Naive thymus-derived CD4-positive, alpha-beta T cell (primary cell): Measurements from ENCODE around the gene PANK2. TPM values are rescaled to one million over a fixed set of nuclear protein-coding genes. Genes with fewer than 3 reads are reported as not detected.

ENCODE experiments used
- ATAC-seq: fragments of 150-1000 bp; cut with Tn5 transposase; 2 replicates; pipeline ENCODE4 v1.10.0; 2021; ENCODE audit warnings: mild to moderate bottlenecking, moderate library complexity
- CTCF ChIA-PET: fragments of 350-600 bp; sonication (Branson Sonifier 250); formaldehyde crosslinking; loops from one replicate; lab custom pipeline; 2021; ENCODE audit warnings: antibody characterized with exemption; lab: Charles Lee
- POLR2A ChIA-PET: fragments of 350-600 bp; sonication (Branson Sonifier 250); formaldehyde crosslinking; loops from one replicate; lab custom pipeline; 2021; ENCODE audit warnings: antibody characterized with exemption, inconsistent platforms; lab: Charles Lee
- DNase-seq, 9 donors: peaks; one replicate each; pipeline versions ENCODE4 v3.0.0 to v3.0.0-alpha.2; 2020 to 2022; ENCODE audit warnings: mixed read lengths in 1 of 9
- H3K27ac ChIP-seq: one replicate; pipeline ENCODE4 v1.7.0; 2013; ENCODE audit warnings: mild to moderate bottlenecking, low read depth, low read length, moderate library complexity
- H3K27me3 ChIP-seq, 2 donors: one replicate each; pipeline ENCODE4 v1.7.0; 2013; ENCODE audit warnings: low read length in 2 of 2, mild to moderate bottlenecking in 2 of 2, moderate library complexity in 2 of 2; ENCODE audit not compliant: control insufficient read depth in 2 of 2, insufficient read depth in 2 of 2
- H3K36me3 ChIP-seq, 3 experiments: 1 replicate in 2 of 3; 2 replicates in 1 of 3; pipeline ENCODE4 v1.7.0; 2013; ENCODE audit warnings: low read length in 3 of 3, mild to moderate bottlenecking in 3 of 3, moderate library complexity in 1 of 3; ENCODE audit not compliant: insufficient read depth in 3 of 3, control insufficient read depth in 2 of 3
- H3K4me1 ChIP-seq, 2 donors: one replicate each; pipeline ENCODE4 v1.7.0; 2013; ENCODE audit warnings: low read length in 2 of 2, mild to moderate bottlenecking in 2 of 2, moderate library complexity in 1 of 2; ENCODE audit not compliant: control insufficient read depth in 2 of 2, insufficient read depth in 2 of 2
- H3K4me3 ChIP-seq: 2 replicates; pipeline ENCODE4 v1.7.0; 2013; ENCODE audit warnings: mild to moderate bottlenecking, low read length
- H3K9me3 ChIP-seq, 3 experiments: 1 replicate in 2 of 3; 2 replicates in 1 of 3; pipeline ENCODE4 v1.7.0; 2013; ENCODE audit warnings: low read length in 3 of 3; ENCODE audit not compliant: control insufficient read depth in 2 of 3
- H3K27ac Mint-ChIP-seq, 9 donors: one replicate each; pipeline ENCODE4 v1.8.0; 2020 to 2022; ENCODE audit warnings: mixed read lengths in 9 of 9, mild to moderate bottlenecking in 8 of 9, moderate library complexity in 5 of 9, inconsistent platforms in 2 of 9
- H3K27me3 Mint-ChIP-seq, 5 donors: one replicate each; pipeline ENCODE4 v1.8.0; 2021 to 2022; ENCODE audit warnings: mixed read lengths in 5 of 5, mild to moderate bottlenecking in 1 of 5
- H3K36me3 Mint-ChIP-seq, 5 donors: one replicate each; pipeline ENCODE4 v1.8.0; 2020 to 2022; ENCODE audit warnings: mixed read lengths in 5 of 5, mild to moderate bottlenecking in 3 of 5, inconsistent platforms in 1 of 5
- H3K4me1 Mint-ChIP-seq, 7 donors: one replicate each; pipeline ENCODE4 v1.8.0; 2020 to 2022; ENCODE audit warnings: mixed read lengths in 7 of 7, mild to moderate bottlenecking in 3 of 7, inconsistent platforms in 1 of 7
- H3K4me3 Mint-ChIP-seq, 10 donors: one replicate each; pipeline ENCODE4 v1.8.0; 2020 to 2022; ENCODE audit warnings: mild to moderate bottlenecking in 10 of 10, mixed read lengths in 10 of 10, moderate library complexity in 6 of 10, inconsistent platforms in 2 of 10
- H3K9me3 Mint-ChIP-seq, 11 donors: one replicate each; pipeline ENCODE4 v1.8.0; 2020 to 2022; ENCODE audit warnings: mixed read lengths in 11 of 11, mild to moderate bottlenecking in 4 of 11, inconsistent platforms in 1 of 11, moderate library complexity in 1 of 11
- intact Hi-C, 2 donors: fragments of 100-400 bp; cut with micrococcal nuclease; formaldehyde crosslinking; loops; one replicate each; pipeline ENCODE4 v1.15.1; 2023
- polyA plus RNA-seq, 2 donors: library from polyadenylated mRNA; unstranded; fragments of 300-500 nt; fragmentation: Illumina TruSeq; gene quantifications; one replicate each; pipeline ENCODE4 v1.2.3, GENCODE V29; 2021
- total RNA-seq, 6 experiments: library from RNA in 5 of 6; stranded (reverse) in 5 of 6; gene quantifications; 1 replicate in 5 of 6; 2 replicates in 1 of 6; pipeline ENCODE4 v1.2.3 and lab custom pipeline; 2021 to 2026

Gene PANK2
- total and polyA plus RNA-seq, 7 experiments from 2014 or later: 39.0 to 69.7 (median 46.9) TPM

DNA sequence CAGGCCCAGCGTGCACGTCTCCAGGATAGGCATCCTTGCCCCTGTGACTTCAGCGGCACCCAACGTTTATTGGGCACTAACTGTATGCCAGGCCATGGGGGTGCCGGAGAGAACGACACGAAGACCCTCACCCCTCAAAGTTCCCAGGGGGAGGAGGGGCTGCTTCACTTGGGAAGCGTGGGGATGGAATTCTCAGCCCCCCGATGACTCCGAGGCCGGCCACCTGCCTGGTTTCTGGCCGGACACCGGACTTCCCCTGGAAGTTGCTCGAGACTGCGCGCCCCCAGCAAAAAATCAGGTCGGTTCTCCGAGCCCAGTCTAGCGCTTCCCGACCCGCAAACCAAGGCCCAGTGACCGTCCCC lies 42.8 kb upstream of the PANK2 start:
- peaks cover 16 to 30% (median 27%) of the 10 kb centered on the region in 7 donors for H3K4me1 Mint-ChIP-seq
- no peaks in the 10 kb centered on the region for H3K27me3 Mint-ChIP-seq
- peak overlapping the region; percentile 85 to 93 (median 90) for H3K4me3 Mint-ChIP-seq
- H3K27ac Mint-ChIP-seq: peak overlapping the region; percentile 59 to 94 (median 86)
- DNase-seq: peak in 2 of 9 donors; percentile 7 to 21
- POLR2A ChIA-PET: interaction anchor here (0.9 to 1.4 kb wide), 2 partner anchors 9 to 20 kb away, joined by 4 to 8 read pairs; no protein-coding TSS in a partner anchor
- H3K27me3 ChIP-seq: no peaks in the 10 kb centered on the region
- peaks cover 0 to 9% (median 0%) of the 10 kb centered on the region in 3 experiments for H3K36me3 ChIP-seq
- intact Hi-C loops: loop anchor here (1.0 to 5.0 kb wide), 10 partner anchors 26 to 169 kb away; partner anchors contain the start of genes ADISSP (in 2 of the 2), AP5S1 (in 2 of the 2), CENPB (in 2 of the 2) and PANK2 (in 2 of the 2)
- H3K9me3 Mint-ChIP-seq: no peaks in the 10 kb centered on the region
- peak overlapping the region; percentile 96 for H3K27ac ChIP-seq
- CTCF ChIA-PET: no interaction called here
- H3K4me1 ChIP-seq: peaks cover 0 to 10% of the 10 kb centered on the region in 2 donors
- H3K4me3 ChIP-seq: peak overlapping the region; percentile 86
- ATAC-seq: no peak
- H3K9me3 ChIP-seq: no peaks in the 10 kb centered on the region
- H3K36me3 Mint-ChIP-seq: peaks cover 0 to 6% (median 0%) of the 10 kb centered on the region in 5 donors

GRCh38 chr20:3846740-3847428 lies 42.3 kb upstream of the PANK2 start, which contains the start of gene MAVS:
MAVS (plus strand) TSS chr20:3846834; CDS start chr20:3854625, 7,791 bp downstream.
- ChIA-PET POLR2A (interaction anchor here (1.0 to 1.1 kb wide), 3 partner anchors 11 to 60 kb away, joined by 3 read pairs; partner anchors contain the start of gene CENPB), CTCF (no interaction called here)
- peaks cover 16 to 30% (median 27%) of the 10 kb centered on the region in 7 donors for H3K4me1 Mint-ChIP-seq
- no peaks in the 10 kb centered on the region for H3K27me3 Mint-ChIP-seq
- Histone ChIP-seq H3K27ac (peak within 1 kb of the TSS; percentile 96), H3K36me3 (peaks cover 0 to 9% (median 0%) of the 10 kb centered on the region in 3 experiments), H3K27me3 (no peaks in the 10 kb centered on the region), H3K4me1 (peaks cover 0 to 10% of the 10 kb centered on the region in 2 donors), H3K9me3 (no peaks in the 10 kb centered on the region), H3K4me3 (peak within 1 kb of the TSS; percentile 86)
- peaks cover 0 to 6% (median 0%) of the 10 kb centered on the region in 5 donors for H3K36me3 Mint-ChIP-seq
- ATAC-seq (peak; percentile 100), DNase-seq (peak; percentile 76 to 93 (median 82))
- H3K9me3 Mint-ChIP-seq: no peaks in the 10 kb centered on the region
- H3K27ac Mint-ChIP-seq: peak within 1 kb of the TSS; percentile 59 to 95 (median 90)
- H3K4me3 Mint-ChIP-seq: peak within 1 kb of the TSS; percentile 85 to 93 (median 90)
- intact Hi-C loops: loop anchor here (1.0 to 5.0 kb wide), 10 partner anchors 27 to 168 kb away; partner anchors contain the start of genes ADISSP (in 2 of the 2), AP5S1 (in 2 of the 2), CENPB (in 2 of the 2) and PANK2 (in 2 of the 2)

- no peaks in the 10 kb centered on the region for H3K27me3 Mint-ChIP-seq
- H3K4me1 ChIP-seq: peaks cover 0 to 10% of the 10 kb centered on the region in 2 donors
- H3K36me3 ChIP-seq: peaks cover 0 to 9% (median 0%) of the 10 kb centered on the region in 3 experiments
- peak overlapping the region; percentile 59 to 95 (median 90) for H3K27ac Mint-ChIP-seq
- ChIA-PET CTCF (no interaction called here), POLR2A (interaction anchor here (1.0 to 1.1 kb wide), 3 partner anchors 12 to 61 kb away, joined by 3 read pairs; partner anchors contain the start of gene CENPB)
- H3K9me3 Mint-ChIP-seq: no peaks in the 10 kb centered on the region
- H3K27ac ChIP-seq: peak overlapping the region; percentile 96
- intact Hi-C loops: loop anchor here (2.0 to 5.0 kb wide), 4 partner anchors 40 to 95 kb away; partner anchors contain the start of genes ADISSP (in 1 of the 2), CENPB (in 1 of the 2) and PANK2 (in 1 of the 2)
- no peaks in the 10 kb centered on the region for H3K9me3 ChIP-seq
- H3K27me3 ChIP-seq: no peaks in the 10 kb centered on the region
- H3K4me3 Mint-ChIP-seq: peak overlapping the region; percentile 85 to 93 (median 90)
- ATAC-seq (no peak), DNase-seq (no peak)
- peak overlapping the region; percentile 86 for H3K4me3 ChIP-seq
- H3K4me1 Mint-ChIP-seq: peaks cover 16 to 30% (median 27%) of the 10 kb centered on the region in 7 donors
- peaks cover 0 to 6% (median 0%) of the 10 kb centered on the region in 5 donors for H3K36me3 Mint-ChIP-seq
Measured at GRCh38 chr20:3847429-3847940, 41.7 kb upstream of the PANK2 start.

DNA sequence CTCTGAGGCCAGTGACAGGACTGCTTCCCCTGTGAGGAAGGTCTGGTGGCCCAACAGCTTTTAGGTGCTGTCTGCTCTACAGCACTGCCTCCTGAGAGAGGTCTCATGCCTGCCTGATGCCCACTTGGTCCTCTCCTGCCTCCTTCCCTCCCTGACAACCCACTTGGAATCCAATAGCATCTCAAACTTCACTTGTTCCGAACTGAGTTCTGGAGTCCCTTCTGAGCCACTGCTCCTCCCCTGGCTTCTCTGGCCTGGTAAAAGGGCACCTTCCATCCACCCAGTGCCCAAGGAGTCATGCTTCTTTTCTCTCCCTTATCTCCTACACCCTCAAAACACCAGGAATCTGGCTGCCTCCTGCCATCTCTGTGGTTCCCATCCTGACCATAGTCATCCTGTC lies 40.6 kb upstream of the PANK2 start:
- peaks cover 0 to 6% (median 0%) of the 10 kb centered on the region in 5 donors for H3K36me3 Mint-ChIP-seq
- H3K27ac Mint-ChIP-seq: peak overlapping the region; percentile 59 to 95 (median 89)
- Histone ChIP-seq H3K4me1 (peaks cover 0 to 10% of the 10 kb centered on the region in 2 donors), H3K27me3 (no peaks in the 10 kb centered on the region), H3K4me3 (no peak overlapping the region), H3K36me3 (peaks cover 0 to 9% (median 0%) of the 10 kb centered on the region in 3 experiments), H3K9me3 (no peaks in the 10 kb centered on the region), H3K27ac (no peak overlapping the region)
- no peak for ATAC-seq
- ChIA-PET CTCF (no interaction called here), POLR2A (interaction anchor here (1.0 kb wide), 1 partner anchor 9 kb away, joined by 5 read pairs; no protein-coding TSS in a partner anchor)
- H3K4me3 Mint-ChIP-seq: peak overlapping the region; percentile 85 to 93 (median 90)
- intact Hi-C loops: loop anchor here in 1 of 2 donors (5.0 kb wide), 2 partner anchors 39 to 81 kb away; partner anchors contain the start of genes ADISSP and PANK2
- DNase-seq: no peak
- no peaks in the 10 kb centered on the region for H3K9me3 Mint-ChIP-seq
- no peaks in the 10 kb centered on the region for H3K27me3 Mint-ChIP-seq
- H3K4me1 Mint-ChIP-seq: peaks cover 16 to 30% (median 27%) of the 10 kb centered on the region in 7 donors

DNA sequence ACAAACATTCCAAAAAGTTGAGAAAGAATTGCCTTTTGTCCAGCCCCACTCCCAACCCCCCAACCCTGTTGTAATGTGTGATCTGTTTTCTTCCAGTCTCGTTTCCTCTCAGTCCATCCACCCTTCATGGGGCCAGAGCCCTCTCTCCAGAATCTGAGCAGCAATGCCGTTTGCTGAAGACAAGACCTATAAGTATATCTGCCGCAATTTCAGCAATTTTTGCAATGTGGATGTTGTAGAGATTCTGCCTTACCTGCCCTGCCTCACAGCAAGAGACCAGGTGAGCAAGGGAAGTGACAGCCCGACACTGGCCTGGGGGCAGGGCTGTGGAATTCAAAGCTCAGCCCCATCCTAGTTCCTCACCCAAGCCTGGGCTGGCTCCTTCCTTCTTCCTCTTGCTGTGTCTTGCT lies 34.7 kb upstream of the PANK2 start:
- no peak overlapping the region for H3K4me3 Mint-ChIP-seq
- no peaks in the 10 kb centered on the region for H3K27me3 Mint-ChIP-seq
- H3K36me3 ChIP-seq: peaks cover 3 to 38% (median 9%) of the 10 kb centered on the region in 3 experiments
- intact Hi-C loops: no loop called here
- peaks cover 0 to 3% of the 10 kb centered on the region in 2 donors for H3K4me1 ChIP-seq
- H3K36me3 Mint-ChIP-seq: peaks cover 4 to 20% (median 14%) of the 10 kb centered on the region in 5 donors
- CTCF ChIA-PET: interaction anchor here (0.6 to 2.7 kb wide), 11 partner anchors 8 to 166 kb away, joined by 3 to 16 read pairs (median 4); partner anchors contain the start of genes ADISSP and AP5S1
- no peaks in the 10 kb centered on the region for H3K9me3 Mint-ChIP-seq
- H3K9me3 ChIP-seq: no peaks in the 10 kb centered on the region
- no peak for DNase-seq
- POLR2A ChIA-PET: interaction anchor here (0.6 to 1.6 kb wide), 9 partner anchors 9 to 102 kb away, joined by 3 to 8 read pairs (median 3); partner anchors contain the start of genes ADISSP and CDC25B
- peaks cover 12 to 22% (median 16%) of the 10 kb centered on the region in 7 donors for H3K4me1 Mint-ChIP-seq
- peak overlapping the region in 3 of 9 donors; percentile 33 to 41 (median 33) for H3K27ac Mint-ChIP-seq
- ATAC-seq: peak; percentile 48
- H3K27me3 ChIP-seq: no peaks in the 10 kb centered on the region
- no peak overlapping the region for H3K4me3 ChIP-seq
- no peak overlapping the region for H3K27ac ChIP-seq

GRCh38 chr20:3857405-3857804 lies 31.8 kb upstream of the PANK2 start:
- Mint-ChIP-seq H3K27ac (peak overlapping the region in 1 of 9 donors; percentile 44), H3K27me3 (no peaks in the 10 kb centered on the region), H3K4me3 (no peak overlapping the region), H3K36me3 (peaks cover 5 to 31% (median 24%) of the 10 kb centered on the region in 5 donors), H3K4me1 (peaks cover 9 to 25% (median 13%) of the 10 kb centered on the region in 7 donors), H3K9me3 (no peaks in the 10 kb centered on the region)
- CTCF ChIA-PET: no interaction called here
- ATAC-seq (no peak), DNase-seq (no peak)
- Histone ChIP-seq H3K27me3 (no peaks in the 10 kb centered on the region), H3K36me3 (peaks cover 8 to 59% (median 20%) of the 10 kb centered on the region in 3 experiments), H3K4me1 (peaks cover 0 to 3% of the 10 kb centered on the region in 2 donors), H3K4me3 (no peak overlapping the region), H3K27ac (no peak overlapping the region), H3K9me3 (no peaks in the 10 kb centered on the region)
- POLR2A ChIA-PET: interaction anchor here (1.2 kb wide), 1 partner anchor 90 kb away, joined by 3 read pairs; the partner anchor contains the start of gene ADISSP
- intact Hi-C loops: no loop called here
